ENCODE data around the gene ZNF678. TPM values are rescaled to one million over a fixed set of nuclear protein-coding genes. Genes with fewer than 3 reads are reported as not detected.
"Not testable (repeated sequence)": the region's sequence is repeated elsewhere in the genome, so short reads cannot be mapped to it uniquely, and the experiment has no call there.

The ZNF678 gene
- total RNA-seq, 4 donors from 2014 or later: 8.4 to 15.3 (median 11.6) TPM

GRCh38 chr1:227603327-227603726 is 40.0 kb downstream of the ZNF678 start:
- Histone ChIP-seq H3K9me3 (peaks cover 0 to 42% (median 3%) of the 10 kb centered on the region in 4 donors), H3K4me3 (no peak overlapping the region), H3K36me3 (peaks cover 0 to 28% (median 0%) of the 10 kb centered on the region in 3 donors), H3K27ac (no peak overlapping the region), H3K27me3 (no peaks in the 10 kb centered on the region), H3K4me1 (no peaks in the 10 kb centered on the region)
- WGBS, 2 donors: 88 to 100% methylated on average over 2 to 3 of the region's 3 CpGs
- no peak for TF ChIP-seq CTCF (IDR thresholded peaks at IDR 0.05)
- TF ChIP-seq POLR2A (IDR thresholded peaks at IDR 0.05): no peak
- TF ChIP-seq EP300 (IDR thresholded peaks at IDR 0.05): no peak
- no peak for DNase-seq (ENCODE audit: low spot score in 2 of 2)

- peaks cover 0 to 44% (median 3%) of the 10 kb centered on the region in 4 donors for H3K9me3 ChIP-seq
- H3K27me3 ChIP-seq: no peaks in the 10 kb centered on the region
- TF ChIP-seq EP300 (IDR thresholded peaks at IDR 0.05) (no peak), CTCF (IDR thresholded peaks at IDR 0.05) (no peak), POLR2A (IDR thresholded peaks at IDR 0.05) (no peak)
- H3K4me3 ChIP-seq: no peak overlapping the region
- no peaks in the 10 kb centered on the region for H3K4me1 ChIP-seq
- WGBS, 2 donors: 94 to 97% methylated on average over 3 of the region's 3 CpGs
- H3K27ac ChIP-seq: no peak overlapping the region
- DNase-seq (ENCODE audit: low spot score in 2 of 2): no peak
- peaks cover 0 to 28% (median 0%) of the 10 kb centered on the region in 3 donors for H3K36me3 ChIP-seq
These were observed 41.1 kb downstream of the ZNF678 start for GRCh38 chr1:227604446-227604845.

GRCh38 chr1:227606271-227606670 is 42.9 kb downstream of the ZNF678 start:
- Histone ChIP-seq H3K36me3 (peaks cover 0 to 38% (median 0%) of the 10 kb centered on the region in 3 donors), H3K9me3 (peaks cover 0 to 40% (median 1%) of the 10 kb centered on the region in 4 donors)
- 78 to 84% methylated on average over 9 of the region's 9 CpGs for WGBS, 2 donors
- not testable (repeated sequence) for H3K4me1 ChIP-seq; H3K27ac ChIP-seq; H3K27me3 ChIP-seq; DNase-seq (ENCODE audit: low spot score in 2 of 2); H3K4me3 ChIP-seq

GRCh38 chr1:227607336-227607898 is 44.1 kb downstream of the ZNF678 start:
- Histone ChIP-seq H3K4me3 (no peak overlapping the region), H3K9me3 (peaks cover 0 to 40% (median 1%) of the 10 kb centered on the region in 4 donors), H3K36me3 (peaks cover 0 to 50% (median 0%) of the 10 kb centered on the region in 3 donors), H3K27me3 (no peaks in the 10 kb centered on the region), H3K4me1 (no peaks in the 10 kb centered on the region), H3K27ac (no peak overlapping the region)
- 95 to 98% methylated on average over 3 of the region's 3 CpGs for WGBS, 2 donors
- TF ChIP-seq EP300 (IDR thresholded peaks at IDR 0.05) (no peak), CTCF (IDR thresholded peaks at IDR 0.05) (no peak), POLR2A (IDR thresholded peaks at IDR 0.05) (no peak)
- DNase-seq (ENCODE audit: low spot score in 2 of 2): no peak

GRCh38 chr1:227612658-227613057 is 49.3 kb downstream of the ZNF678 start:
- H3K9me3 ChIP-seq: peaks cover 0 to 26% (median 1%) of the 10 kb centered on the region in 4 donors
- H3K4me1 ChIP-seq: no peaks in the 10 kb centered on the region
- no peak overlapping the region for H3K27ac ChIP-seq
- no peaks in the 10 kb centered on the region for H3K27me3 ChIP-seq
- WGBS, 2 donors: 100% methylated on average over 1 of the region's 1 CpG
- TF ChIP-seq EP300 (IDR thresholded peaks at IDR 0.05): no peak
- no peak for TF ChIP-seq POLR2A (IDR thresholded peaks at IDR 0.05)
- no peak for TF ChIP-seq CTCF (IDR thresholded peaks at IDR 0.05)
- H3K36me3 ChIP-seq: peaks cover 0 to 72% (median 0%) of the 10 kb centered on the region in 3 donors
- no peak overlapping the region for H3K4me3 ChIP-seq
- no peak for DNase-seq (ENCODE audit: low spot score in 2 of 2)
